Ecto neural progenitor cell (in vitro differentiated cells): ENCODE data around the gene INPP5A.

Experiments
- DNase-seq: peaks from one replicate; pipeline ENCODE4 v3.0.0-alpha.2; 2018; ENCODE audit warnings: low spot score

The INPP5A gene

GRCh38 chr10:132708441-132708840, 170.9 kb downstream of the INPP5A start:
- no peak for DNase-seq

GRCh38 chr10:132708936-132709335, 171.3 kb downstream of the INPP5A start:
- DNase-seq = no peak

- DNase-seq = no peak
Measured at GRCh38 chr10:132709471-132709951, 171.9 kb downstream of the INPP5A start.

GRCh38 chr10:132710036-132710686, 172.6 kb downstream of the INPP5A start:
- no peak for DNase-seq

- no peak for DNase-seq
Measured at GRCh38 chr10:132710746-132711612, 173.4 kb downstream of the INPP5A start.

GRCh38 chr10:132711613-132712121, 174.1 kb downstream of the INPP5A start:
- no peak for DNase-seq

GRCh38 chr10:132712291-132712690, 174.7 kb downstream of the INPP5A start:
- no peak for DNase-seq

- no peak for DNase-seq
Measured at GRCh38 chr10:132712743-132713142, 175.2 kb downstream of the INPP5A start.

- no peak for DNase-seq
Measured at GRCh38 chr10:132713421-132714095, 176.0 kb downstream of the INPP5A start.

- peak; percentile 86 for DNase-seq
Measured at GRCh38 chr10:132714096-132714985, 176.8 kb downstream of the INPP5A start.

- DNase-seq = no peak
Measured at GRCh38 chr10:132714986-132715775, 177.6 kb downstream of the INPP5A start.

- no peak for DNase-seq
Measured at GRCh38 chr10:132715776-132716680, 178.4 kb downstream of the INPP5A start.

- DNase-seq = no peak
Measured at GRCh38 chr10:132716691-132717490, 179.3 kb downstream of the INPP5A start.

GRCh38 chr10:132721725-132722124, 184.1 kb downstream of the INPP5A start:
- no peak for DNase-seq

GRCh38 chr10:132722394-132723329, 185.1 kb downstream of the INPP5A start:
- DNase-seq = peak; percentile 73

GRCh38 chr10:132723330-132723970, 185.9 kb downstream of the INPP5A start:
- no peak for DNase-seq

GRCh38 chr10:132724446-132724845, 186.9 kb downstream of the INPP5A start:
- no peak for DNase-seq
